ENCODE results near the gene ITGAX.

The ITGAX gene

DNA sequence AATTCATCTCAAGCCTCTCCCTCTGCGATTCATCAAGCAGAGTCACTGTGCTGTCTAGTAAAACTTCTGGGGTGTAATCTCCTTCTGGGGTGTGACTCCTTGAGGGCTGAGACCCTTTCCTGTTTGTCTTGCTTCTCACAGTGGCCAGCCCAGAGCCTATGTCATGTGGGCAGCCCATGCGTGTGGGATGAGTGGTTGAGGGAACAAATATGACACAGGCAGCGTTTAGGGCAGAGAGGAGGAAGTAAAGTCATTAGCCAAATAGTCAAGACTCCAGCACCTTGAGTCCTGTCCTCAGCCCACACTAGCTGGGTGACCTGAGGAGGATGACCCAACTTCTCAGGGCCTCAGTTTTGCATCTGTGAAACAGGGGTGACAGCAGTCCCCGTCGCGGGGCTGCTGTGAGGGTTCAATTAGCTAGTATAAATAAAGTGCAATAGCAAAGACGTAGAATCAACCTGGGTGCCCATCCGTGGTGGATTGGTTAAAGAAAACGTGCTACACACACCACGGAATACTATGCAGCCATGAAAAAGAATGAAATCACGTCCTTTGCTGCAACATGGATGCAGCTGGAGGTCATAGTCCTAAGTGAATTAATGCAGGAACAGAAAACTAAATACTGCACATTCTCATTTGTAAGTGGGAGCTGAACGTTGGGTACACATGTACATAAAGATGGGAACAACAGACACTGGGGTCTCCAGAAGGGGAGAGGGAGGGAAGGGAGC lies 4.5 kb upstream of the ITGAX start:
- DNase-seq = no peak

- no peak for DNase-seq
Observed at GRCh38 chr16:31351246-31351941, 3.6 kb upstream of the ITGAX start.

- DNase-seq = no peak
Observed at GRCh38 chr16:31351942-31352325, 3.0 kb upstream of the ITGAX start.

- no peak for DNase-seq
Observed at GRCh38 chr16:31352376-31353115, 2.4 kb upstream of the ITGAX start.

GRCh38 chr16:31355431-31356100 lies 590 bp downstream of the ITGAX start:
- no peak for DNase-seq

DNA sequence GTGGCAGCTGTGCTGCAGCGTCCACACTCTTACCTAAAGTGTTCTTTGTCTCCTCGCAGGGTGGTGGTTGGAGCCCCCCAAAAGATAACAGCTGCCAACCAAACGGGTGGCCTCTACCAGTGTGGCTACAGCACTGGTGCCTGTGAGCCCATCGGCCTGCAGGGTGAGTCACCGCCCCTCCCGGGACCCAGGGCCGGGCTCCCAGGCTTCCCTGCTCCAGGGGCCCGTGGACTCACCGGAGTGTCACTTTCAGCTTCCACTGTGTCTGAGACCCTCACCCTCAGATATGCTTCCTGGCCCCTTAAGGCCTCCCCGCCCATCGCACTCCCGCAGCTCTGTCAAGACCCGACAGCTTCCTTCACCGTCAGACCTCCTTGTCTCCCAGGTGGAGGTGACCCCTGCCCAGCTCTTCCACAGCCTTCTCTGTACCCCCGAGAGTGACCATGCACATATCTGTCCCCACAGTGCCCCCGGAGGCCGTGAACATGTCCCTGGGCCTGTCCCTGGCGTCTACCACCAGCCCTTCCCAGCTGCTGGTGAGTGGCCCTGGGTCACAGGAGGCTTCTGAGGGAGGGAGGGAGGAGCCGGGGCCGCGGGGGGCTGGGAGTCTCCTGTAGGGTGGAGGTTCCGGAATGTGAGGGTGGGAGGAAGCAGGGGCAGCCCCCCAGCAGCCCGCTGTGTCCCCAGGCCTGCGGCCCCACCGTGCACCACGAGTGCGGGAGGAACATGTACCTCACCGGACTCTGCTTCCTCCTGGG lies 1.8 kb downstream of the ITGAX start:
- no peak for DNase-seq

DNA sequence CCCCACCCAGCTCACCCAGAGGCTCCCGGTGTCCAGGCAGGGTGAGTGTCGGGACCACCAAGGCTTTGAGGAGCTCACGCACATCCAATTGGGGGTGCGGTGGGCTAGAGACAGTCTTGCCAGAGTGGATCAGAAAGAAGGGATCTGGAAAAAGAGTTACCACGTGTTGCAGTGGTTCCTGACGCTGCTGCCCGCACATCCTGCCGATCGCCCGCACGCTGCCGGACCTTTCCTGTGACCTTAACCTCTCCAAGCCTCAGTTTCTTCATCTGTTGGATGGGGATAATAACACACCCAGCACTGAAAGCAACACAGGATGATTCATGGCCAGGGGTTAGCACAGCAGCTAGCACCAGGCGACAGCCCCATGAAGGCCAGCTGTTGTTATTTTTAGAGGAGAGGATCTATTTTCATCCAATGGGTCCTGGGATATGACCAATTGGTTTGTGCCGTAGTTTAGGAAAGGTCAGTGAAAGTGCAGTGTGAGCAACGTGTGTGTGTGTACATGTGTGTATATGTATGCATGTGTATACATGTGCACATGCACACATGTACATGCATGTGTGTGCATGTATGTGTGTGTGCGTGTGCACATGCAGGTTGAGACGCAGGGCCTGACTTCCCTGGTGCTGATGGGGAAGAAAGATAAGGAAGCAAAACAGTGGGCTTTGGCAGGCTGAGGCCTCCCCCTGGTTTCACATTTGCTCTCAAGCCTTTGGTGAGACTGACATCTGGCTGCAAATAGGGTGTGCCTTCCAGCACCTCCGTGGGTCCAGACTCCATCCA lies 2.5 kb downstream of the ITGAX start:
- no peak for DNase-seq

DNA sequence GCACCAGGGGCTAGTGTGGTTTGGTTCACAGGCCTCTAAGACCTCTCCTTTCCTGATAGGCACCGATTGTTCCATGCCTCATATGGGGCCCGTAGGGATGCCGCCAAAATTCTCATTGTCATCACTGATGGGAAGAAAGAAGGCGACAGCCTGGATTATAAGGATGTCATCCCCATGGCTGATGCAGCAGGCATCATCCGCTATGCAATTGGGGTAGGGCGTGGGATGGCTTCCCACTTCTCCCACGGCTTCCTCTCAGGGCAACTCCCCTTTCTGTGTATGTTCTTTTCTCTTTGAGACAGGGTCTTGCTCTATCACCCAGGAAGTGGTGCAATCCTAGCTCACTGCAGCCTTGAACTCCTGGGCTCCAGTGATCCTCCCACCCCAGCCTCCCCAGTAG lies 5.3 kb downstream of the ITGAX start:
- DNase-seq = no peak

DNA sequence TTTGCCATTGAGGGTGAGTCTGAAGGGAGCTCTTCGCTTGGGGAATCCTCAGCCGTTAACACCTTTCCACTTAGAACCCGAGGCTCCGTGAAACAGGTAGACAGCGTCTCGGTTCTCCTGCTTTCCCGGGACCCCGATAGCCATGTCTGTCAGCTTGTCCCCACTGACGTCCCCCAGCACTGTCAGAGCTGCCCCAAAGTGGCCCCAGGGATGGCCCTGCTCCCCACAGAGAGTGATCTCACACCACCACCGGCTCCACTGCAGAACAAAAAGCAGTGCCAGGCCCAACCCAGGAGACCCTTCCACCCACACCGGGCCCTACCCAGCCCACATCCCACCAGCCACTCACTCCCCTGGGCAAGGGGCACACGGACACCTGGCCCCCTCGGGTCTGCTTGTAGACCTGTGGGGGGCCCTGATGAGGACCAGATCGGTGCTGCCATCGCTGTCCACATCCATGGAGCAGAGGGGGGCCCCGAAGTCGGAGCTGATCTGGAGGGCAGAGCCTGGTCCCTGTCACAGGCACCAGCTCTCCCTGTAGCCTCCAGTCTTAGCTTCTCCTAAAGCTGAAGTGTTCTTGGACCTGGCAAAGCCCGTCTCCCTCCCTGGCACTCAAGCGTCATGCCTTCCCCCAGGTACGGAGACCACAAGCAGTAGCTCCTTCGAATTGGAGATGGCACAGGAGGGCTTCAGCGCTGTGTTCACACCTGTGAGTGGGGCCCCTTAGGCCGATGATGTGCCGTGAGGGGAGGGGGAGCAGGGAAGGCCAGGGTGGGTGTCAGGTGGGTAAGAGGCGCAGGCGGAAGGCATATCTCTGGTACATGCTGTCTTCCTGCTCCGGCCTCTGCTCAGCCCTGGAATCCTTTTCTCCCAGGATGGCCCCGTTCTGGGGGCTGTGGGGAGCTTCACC lies 6.5 kb downstream of the ITGAX start:
- DNase-seq = no peak

GRCh38 chr16:31362476-31363405 lies 7.8 kb downstream of the ITGAX start:
- no peak for DNase-seq

DNA sequence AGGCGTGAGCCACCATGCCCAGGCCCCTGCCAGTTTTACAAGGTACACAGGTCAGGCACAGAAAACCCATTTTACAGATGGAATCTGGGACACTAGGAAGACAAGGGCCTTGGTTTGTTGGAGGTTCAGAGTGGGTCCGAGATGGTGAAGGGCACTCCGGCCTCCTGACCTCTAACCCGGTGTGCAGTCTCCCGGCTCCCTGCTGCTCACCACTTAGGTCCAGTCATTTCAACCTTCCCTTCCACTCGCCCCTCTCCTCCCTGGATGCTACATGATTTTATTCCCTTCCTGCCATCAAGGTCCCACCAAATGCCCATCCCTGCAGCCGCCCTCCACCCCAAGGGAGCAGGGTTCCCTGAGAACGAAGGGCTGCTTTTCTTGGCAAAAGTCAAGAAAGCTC lies 8.7 kb downstream of the ITGAX start:
- DNase-seq = no peak

DNA sequence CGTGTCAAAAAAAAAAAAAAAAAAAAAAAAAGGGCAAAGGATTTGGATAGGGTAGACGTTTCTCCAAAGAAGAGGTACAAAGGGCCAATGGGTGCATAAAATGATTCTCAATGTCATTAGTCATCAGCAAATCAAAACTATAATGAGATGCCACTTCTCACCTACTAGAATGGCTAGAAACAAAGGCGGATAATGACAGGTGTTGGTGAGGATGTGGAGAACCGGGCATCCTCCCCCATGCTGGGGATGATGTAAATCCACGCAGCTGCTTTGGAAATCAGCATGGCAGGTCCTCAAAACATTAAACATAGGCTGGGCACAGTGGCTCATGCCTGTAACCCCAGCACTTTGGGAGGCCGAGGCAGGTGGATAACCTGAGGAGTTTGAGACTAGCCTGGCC lies 9.4 kb downstream of the ITGAX start:
- no peak for DNase-seq

GRCh38 chr16:31365131-31365865 lies 10.3 kb downstream of the ITGAX start:
- DNase-seq = no peak

DNA sequence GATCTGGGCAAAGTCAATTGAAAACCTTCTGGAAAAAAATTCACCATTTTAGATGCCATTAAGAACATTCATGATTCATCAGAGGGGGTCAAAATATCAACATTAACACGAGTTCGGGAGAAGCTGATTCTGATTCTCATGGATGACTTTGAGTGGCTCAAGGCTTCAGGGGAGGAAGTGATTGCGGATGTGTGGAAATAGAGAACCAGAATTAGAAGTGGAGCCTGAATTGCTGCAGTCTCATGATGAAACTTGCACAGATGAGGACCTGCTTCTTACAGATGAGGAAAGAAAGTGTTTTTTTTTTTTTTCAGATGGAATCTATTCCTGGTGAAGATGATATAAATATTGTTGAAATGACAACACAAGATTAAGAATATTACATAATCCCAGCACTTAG lies 12.9 kb downstream of the ITGAX start:
- no peak for DNase-seq

DNA sequence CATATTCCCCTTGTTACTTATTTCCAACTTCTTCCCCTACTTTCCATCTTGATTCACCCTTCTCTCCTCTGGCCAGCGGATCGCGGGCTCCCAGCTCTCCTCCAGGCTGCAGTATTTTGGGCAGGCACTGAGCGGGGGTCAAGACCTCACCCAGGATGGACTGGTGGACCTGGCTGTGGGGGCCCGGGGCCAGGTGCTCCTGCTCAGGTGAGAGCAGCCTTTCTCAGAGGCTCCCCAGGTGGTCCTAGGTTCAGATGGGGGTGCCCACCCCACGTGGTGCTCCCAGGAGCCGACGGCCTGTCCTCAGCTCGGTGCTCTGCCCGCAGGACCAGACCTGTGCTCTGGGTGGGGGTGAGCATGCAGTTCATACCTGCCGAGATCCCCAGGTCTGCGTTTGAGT lies 16.0 kb downstream of the ITGAX start:
- DNase-seq = no peak

DNA sequence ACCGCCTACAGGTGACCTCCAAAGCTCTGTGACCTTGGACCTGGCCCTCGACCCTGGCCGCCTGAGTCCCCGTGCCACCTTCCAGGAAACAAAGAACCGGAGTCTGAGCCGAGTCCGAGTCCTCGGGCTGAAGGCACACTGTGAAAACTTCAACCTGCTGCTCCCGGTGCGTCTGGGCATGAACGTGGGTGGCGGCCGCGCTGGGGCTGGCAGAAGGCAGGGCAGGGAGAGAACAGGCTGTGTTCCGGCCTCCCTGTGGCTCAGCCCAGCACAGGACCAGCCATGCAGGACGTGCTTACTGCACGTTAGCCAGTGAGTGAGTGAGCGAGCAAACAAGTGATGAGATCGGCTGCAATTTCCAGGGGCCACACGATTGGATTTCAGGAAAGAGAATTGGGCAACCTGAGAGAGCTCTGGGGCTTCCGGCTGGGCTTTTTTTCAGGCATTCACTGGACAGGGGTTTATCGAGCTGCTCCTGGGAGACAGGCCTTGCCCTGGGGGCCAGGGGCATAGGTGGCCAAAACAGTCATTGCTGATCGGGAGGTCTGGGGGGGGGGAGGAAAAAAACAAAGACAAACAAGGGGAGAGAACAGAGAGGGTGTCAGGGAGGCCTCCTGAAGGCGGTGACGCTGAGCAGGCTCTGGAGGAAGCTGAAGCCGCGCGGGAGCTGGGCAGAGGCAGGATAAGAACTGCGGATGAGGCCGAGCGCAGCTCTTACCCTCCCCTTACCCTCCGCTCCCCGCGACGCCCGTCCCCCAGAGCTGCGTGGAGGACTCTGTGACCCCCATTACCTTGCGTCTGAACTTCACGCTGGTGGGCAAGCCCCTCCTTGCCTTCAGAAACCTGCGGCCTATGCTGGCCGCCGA lies 16.9 kb downstream of the ITGAX start:
- DNase-seq = no peak

DNA sequence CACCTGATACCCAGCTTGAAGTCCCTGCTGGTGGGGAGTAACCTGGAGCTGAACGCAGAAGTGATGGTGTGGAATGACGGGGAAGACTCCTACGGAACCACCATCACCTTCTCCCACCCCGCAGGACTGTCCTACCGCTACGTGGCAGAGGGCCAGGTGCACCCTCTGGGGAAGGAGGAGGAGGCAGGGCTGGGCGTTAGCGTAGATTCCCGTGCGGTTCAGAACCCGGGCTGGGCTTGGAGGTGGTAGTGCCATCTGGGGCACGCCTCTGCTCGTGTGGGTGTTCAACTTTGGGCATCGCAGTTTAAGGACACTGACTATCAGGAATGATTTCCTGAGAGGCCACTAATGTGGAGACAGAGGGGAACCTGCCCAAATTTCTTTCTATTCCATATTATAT lies 18.3 kb downstream of the ITGAX start:
- no peak for DNase-seq

- DNase-seq = no peak
Observed at GRCh38 chr16:31375231-31375630, 20.3 kb downstream of the ITGAX start.

Measured in kidney glomerular epithelial cell (primary cell).